ENCODE measurements around the gene RGL3.
"Not testable (repeated sequence)": the region's sequence is repeated elsewhere in the genome, so short reads cannot be mapped to it uniquely, and the experiment has no call there.

DNA sequence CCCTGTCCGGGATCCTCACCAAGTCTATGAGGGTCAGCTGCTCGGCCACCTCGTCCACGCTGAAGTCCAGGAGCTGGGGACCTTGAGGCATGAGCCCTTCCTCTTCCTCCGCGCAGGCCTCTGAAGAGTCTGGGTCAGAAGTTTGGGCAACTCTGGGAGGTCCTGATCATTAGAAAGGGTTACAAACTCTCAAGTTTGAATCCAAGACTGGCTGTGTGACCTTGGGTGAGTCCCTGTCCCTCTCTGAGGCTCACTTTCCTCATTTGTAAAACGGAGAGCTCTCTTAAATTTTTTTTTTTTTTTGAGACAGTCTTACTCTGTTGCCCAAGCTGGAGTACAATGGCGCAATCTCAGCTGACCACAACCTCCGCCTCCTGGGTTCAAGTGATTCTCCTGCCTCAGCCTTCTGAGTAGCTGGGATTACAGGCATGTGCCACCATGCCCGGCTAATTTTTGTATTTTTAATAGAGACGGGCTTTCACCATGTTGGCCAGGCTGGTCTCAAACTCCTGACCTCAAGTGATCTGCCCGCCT, 12.3 kb downstream of the RGL3 start:
- TF ChIP-seq, protein P1, sequence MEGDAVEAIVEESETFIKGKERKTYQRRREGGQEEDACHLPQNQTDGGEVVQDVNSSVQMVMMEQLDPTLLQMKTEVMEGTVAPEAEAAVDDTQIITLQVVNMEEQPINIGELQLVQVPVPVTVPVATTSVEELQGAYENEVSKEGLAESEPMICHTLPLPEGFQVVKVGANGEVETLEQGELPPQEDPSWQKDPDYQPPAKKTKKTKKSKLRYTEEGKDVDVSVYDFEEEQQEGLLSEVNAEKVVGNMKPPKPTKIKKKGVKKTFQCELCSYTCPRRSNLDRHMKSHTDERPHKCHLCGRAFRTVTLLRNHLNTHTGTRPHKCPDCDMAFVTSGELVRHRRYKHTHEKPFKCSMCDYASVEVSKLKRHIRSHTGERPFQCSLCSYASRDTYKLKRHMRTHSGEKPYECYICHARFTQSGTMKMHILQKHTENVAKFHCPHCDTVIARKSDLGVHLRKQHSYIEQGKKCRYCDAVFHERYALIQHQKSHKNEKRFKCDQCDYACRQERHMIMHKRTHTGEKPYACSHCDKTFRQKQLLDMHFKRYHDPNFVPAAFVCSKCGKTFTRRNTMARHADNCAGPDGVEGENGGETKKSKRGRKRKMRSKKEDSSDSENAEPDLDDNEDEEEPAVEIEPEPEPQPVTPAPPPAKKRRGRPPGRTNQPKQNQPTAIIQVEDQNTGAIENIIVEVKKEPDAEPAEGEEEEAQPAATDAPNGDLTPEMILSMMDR (conservative IDR thresholded peaks at IDR 0.05; ENCODE audit: low read depth, low read length): not testable (repeated sequence)
- not testable (repeated sequence) for TF ChIP-seq POLR2A (IDR thresholded peaks at IDR 0.05; ENCODE audit: low read depth, low read length); SMC3 (IDR thresholded peaks at IDR 0.05; ENCODE audit: low read depth, low read length); MAFK (IDR thresholded peaks at IDR 0.05; ENCODE audit: low read depth, low read length); BHLHE40 (IDR thresholded peaks at IDR 0.05; ENCODE audit: low read depth, low read length); CEBPB (IDR thresholded peaks at IDR 0.05; ENCODE audit: low read depth, low read length); RFX5 (IDR thresholded peaks at IDR 0.05; ENCODE audit: low read depth, low read length); NFE2L2 (IDR thresholded peaks at IDR 0.05; ENCODE audit: low read depth, low read length); CHD1 (IDR thresholded peaks at IDR 0.05; ENCODE audit: low read depth, low read length); MXI1 (IDR thresholded peaks at IDR 0.05; ENCODE audit: borderline replicate concordance, low read depth, low read length)
- TF ChIP-seq, protein P2, sequence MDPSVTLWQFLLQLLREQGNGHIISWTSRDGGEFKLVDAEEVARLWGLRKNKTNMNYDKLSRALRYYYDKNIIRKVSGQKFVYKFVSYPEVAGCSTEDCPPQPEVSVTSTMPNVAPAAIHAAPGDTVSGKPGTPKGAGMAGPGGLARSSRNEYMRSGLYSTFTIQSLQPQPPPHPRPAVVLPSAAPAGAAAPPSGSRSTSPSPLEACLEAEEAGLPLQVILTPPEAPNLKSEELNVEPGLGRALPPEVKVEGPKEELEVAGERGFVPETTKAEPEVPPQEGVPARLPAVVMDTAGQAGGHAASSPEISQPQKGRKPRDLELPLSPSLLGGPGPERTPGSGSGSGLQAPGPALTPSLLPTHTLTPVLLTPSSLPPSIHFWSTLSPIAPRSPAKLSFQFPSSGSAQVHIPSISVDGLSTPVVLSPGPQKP (IDR thresholded peaks at IDR 0.05; ENCODE audit: borderline replicate concordance, low read depth, low read length): not testable (repeated sequence)
- TF ChIP-seq, protein P3, sequence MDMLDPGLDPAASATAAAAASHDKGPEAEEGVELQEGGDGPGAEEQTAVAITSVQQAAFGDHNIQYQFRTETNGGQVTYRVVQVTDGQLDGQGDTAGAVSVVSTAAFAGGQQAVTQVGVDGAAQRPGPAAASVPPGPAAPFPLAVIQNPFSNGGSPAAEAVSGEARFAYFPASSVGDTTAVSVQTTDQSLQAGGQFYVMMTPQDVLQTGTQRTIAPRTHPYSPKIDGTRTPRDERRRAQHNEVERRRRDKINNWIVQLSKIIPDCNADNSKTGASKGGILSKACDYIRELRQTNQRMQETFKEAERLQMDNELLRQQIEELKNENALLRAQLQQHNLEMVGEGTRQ (IDR thresholded peaks at IDR 0.05; ENCODE audit: low read depth, low read length): not testable (repeated sequence)

Data from IMR-90 (cell line).